Transverse colon (tissue), 4 donors: Measurements from ENCODE around the gene PAK6. TPM values are rescaled to one million over a fixed set of nuclear protein-coding genes. Genes with fewer than 3 reads are reported as not detected.
A peak's percentile ranks its signal among the peaks of the same experiment; 100 is the strongest.

Source experiments
- DNase-seq: peaks from one replicate; pipeline ENCODE4 v3.0.0-alpha.2; 2019
- H3K27ac ChIP-seq, 4 donors: fragments of 200-600 bp; sonication (generic); 2 replicates each; pipeline ENCODE4 v1.5.1; 2016 to 2018; ENCODE audit warnings: inconsistent platforms in 4 of 4
- H3K27me3 ChIP-seq: fragments of 200-600 bp; sonication (generic); 2 replicates; pipeline ENCODE4 v1.5.1; 2017; ENCODE audit warnings: inconsistent platforms
- H3K36me3 ChIP-seq, 4 donors: fragments of 200-600 bp; sonication (generic); 2 replicates each; pipeline ENCODE4 v1.5.1; 2017 to 2019; ENCODE audit warnings: inconsistent platforms in 4 of 4
- H3K4me1 ChIP-seq, 4 donors: fragments of 200-600 bp; sonication (generic); 2 replicates each; pipeline ENCODE4 v1.5.1; 2017 to 2020; ENCODE audit warnings: inconsistent platforms in 4 of 4
- H3K4me3 ChIP-seq, 4 donors: fragments of 200-600 bp; sonication (generic); 1 replicate in 1 of 4; 2 replicates in 3 of 4; pipeline versions ENCODE4 v1.5.1 to v1.6.1; 2017 to 2019; ENCODE audit warnings: inconsistent platforms in 4 of 4
- H3K9me3 ChIP-seq, 2 donors: fragments of 200-600 bp; sonication (generic); 2 replicates each; pipeline ENCODE4 v1.5.1; 2017 to 2019; ENCODE audit warnings: inconsistent platforms in 2 of 2
- EP300 ChIP-seq: sonication (generic); formaldehyde crosslinking; IDR thresholded peaks from one replicate; pipeline ENCODE4 v1.6.1; 2017; ENCODE audit warnings: antibody characterized with exemption, low read depth
- POLR2A ChIP-seq: fragments of 450-650 bp; IDR thresholded peaks from one replicate; pipeline ENCODE4 v1.6.1; 2016; ENCODE audit warnings: antibody characterized with exemption, mild to moderate bottlenecking, moderate library complexity
- POLR2AphosphoS5 ChIP-seq, 3 donors: sonication (generic); formaldehyde crosslinking; IDR thresholded peaks; one replicate each; pipeline ENCODE4 v1.6.1; 2016; ENCODE audit warnings: antibody characterized with exemption in 3 of 3
- WGBS, 2 donors: methylation state at CpG; one replicate each; pipeline ENCODE4 v1.1.5; 2018; ENCODE audit warnings: low coverage in 1 of 2; 5-methylcytosine and 5-hydroxymethylcytosine counted together
- in situ Hi-C, 4 donors: fragments of 200-750 bp; cut with MboI; loops; one replicate each; pipeline versions ENCODE4 v1.15.0 to v1.15.1; 2017; ENCODE audit warnings: low sequenced_read_pairs in 3 of 4, low pct_ligation_motif_present in 1 of 4, low pct_unique_long_range_greater_than_20kb in 1 of 4
- intact Hi-C: fragments of 100-400 bp; cut with DNase I; formaldehyde crosslinking; loops from one replicate; pipeline ENCODE4 v1.15.1; 2023; ENCODE audit warnings: low total_unique reads
- total RNA-seq, 4 donors: library from RNA; depleted of rRNA; stranded (reverse); fragments of >200 nt; gene quantifications; one replicate each; pipeline ENCODE4 v1.1.0, GENCODE V29; 2016
- TF ChIP-seq, protein P1 (sequence below), 5 experiments: fragments of 200-600 bp in 3 of 5; fragments of 450-650 bp in 2 of 5; sonication (generic) in 3 of 5; IDR thresholded peaks; 1 replicate in 2 of 5; 2 replicates in 3 of 5; pipeline ENCODE4 v1.5.1; 2016 to 2017; ENCODE audit warnings: antibody characterized with exemption in 5 of 5, inconsistent platforms in 3 of 5, mild to moderate bottlenecking in 2 of 5, moderate library complexity in 1 of 5

PAK6 gene
- total RNA-seq, 4 donors from 2014 or later: 3.0 to 7.5 (median 4.5) TPM

DNA sequence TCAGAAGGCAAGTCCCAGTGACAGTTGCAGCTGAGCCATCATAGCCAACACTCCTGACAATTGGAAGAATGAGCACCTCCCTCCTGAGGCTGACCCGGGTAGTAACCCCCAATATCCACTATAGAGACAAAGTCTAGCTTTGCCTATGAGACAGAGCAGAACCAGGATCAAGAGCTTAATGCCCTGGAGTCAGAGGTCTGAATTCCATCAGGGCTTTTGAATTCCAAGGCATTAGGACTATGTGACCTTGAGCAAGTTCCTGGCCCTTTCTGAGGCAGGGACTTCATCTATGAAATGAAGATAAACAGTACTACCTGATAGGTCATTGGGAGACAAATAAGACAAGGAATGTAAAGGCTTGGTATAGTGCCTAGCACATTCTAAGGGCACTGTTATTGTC, 81.5 kb downstream of the PAK6 start:
- Histone ChIP-seq H3K4me1 (peaks cover 0 to 21% (median 17%) of the 10 kb centered on the region in 4 donors), H3K4me3 (no peak overlapping the region), H3K36me3 (no peaks in the 10 kb centered on the region), H3K27ac (no peak overlapping the region), H3K27me3 (no peaks in the 10 kb centered on the region), H3K9me3 (no peaks in the 10 kb centered on the region)
- in situ Hi-C loops: loop anchor here in 1 of 4 donors (25.0 kb wide), 1 partner anchor 92 kb away; the partner anchor contains the start of gene IVD
- intact Hi-C loops: loop anchor here (10.0 kb wide), 1 partner anchor 216 kb away; the partner anchor contains the start of gene BMF
- TF ChIP-seq POLR2AphosphoS5 (IDR thresholded peaks at IDR 0.05): no peak
- no peak for TF ChIP-seq EP300
- no peak for TF ChIP-seq POLR2A
- TF ChIP-seq, protein P1, sequence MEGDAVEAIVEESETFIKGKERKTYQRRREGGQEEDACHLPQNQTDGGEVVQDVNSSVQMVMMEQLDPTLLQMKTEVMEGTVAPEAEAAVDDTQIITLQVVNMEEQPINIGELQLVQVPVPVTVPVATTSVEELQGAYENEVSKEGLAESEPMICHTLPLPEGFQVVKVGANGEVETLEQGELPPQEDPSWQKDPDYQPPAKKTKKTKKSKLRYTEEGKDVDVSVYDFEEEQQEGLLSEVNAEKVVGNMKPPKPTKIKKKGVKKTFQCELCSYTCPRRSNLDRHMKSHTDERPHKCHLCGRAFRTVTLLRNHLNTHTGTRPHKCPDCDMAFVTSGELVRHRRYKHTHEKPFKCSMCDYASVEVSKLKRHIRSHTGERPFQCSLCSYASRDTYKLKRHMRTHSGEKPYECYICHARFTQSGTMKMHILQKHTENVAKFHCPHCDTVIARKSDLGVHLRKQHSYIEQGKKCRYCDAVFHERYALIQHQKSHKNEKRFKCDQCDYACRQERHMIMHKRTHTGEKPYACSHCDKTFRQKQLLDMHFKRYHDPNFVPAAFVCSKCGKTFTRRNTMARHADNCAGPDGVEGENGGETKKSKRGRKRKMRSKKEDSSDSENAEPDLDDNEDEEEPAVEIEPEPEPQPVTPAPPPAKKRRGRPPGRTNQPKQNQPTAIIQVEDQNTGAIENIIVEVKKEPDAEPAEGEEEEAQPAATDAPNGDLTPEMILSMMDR (IDR thresholded peaks at IDR 0.05): no peak
- no peak for DNase-seq
- 100% methylated on average over 1 of the region's 1 CpG; no CpG with 5 or more reads in 1 of the 2 donors for WGBS, 2 donors

DNA sequence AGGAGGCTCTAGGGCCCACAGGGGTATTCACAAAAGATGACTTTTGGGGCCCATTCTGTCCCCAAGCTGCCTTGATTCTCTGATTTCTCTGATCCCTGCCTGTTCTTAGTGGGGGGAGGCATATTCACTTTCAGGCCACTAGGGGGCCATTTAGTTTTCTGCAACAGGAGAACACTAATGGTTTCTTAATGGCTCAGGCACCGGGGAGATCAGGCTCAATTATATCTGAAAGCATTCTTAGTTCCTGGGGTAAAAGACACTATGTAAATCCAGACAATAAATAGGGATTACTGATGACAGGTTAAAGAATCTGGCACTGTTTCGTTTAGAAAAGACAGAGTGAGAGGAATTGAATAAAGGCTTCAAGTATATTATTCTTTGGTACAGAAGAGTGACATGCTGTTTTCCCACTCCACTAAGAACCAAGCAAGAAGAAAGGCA, 82.1 kb downstream of the PAK6 start:
- in situ Hi-C loops: loop anchor here in 1 of 4 donors (25.0 kb wide), 1 partner anchor 91 kb away; the partner anchor contains the start of gene IVD
- Histone ChIP-seq H3K27ac (peak overlapping the region; percentile 80 to 98 (median 90)), H3K4me1 (peaks cover 0 to 27% (median 17%) of the 10 kb centered on the region in 4 donors), H3K36me3 (no peaks in the 10 kb centered on the region), H3K9me3 (no peaks in the 10 kb centered on the region), H3K27me3 (no peaks in the 10 kb centered on the region), H3K4me3 (no peak overlapping the region)
- no peak for TF ChIP-seq POLR2A
- TF ChIP-seq, protein P1 (IDR thresholded peaks at IDR 0.05): peak; percentile 84 to 96 (median 90)
- DNase-seq: peak; percentile 65
- WGBS, 2 donors: 0% methylated on average over 2 of the region's 2 CpGs; no CpG with 5 or more reads in 1 of the 2 donors
- intact Hi-C loops: loop anchor here (1.0 to 10.0 kb wide), 2 partner anchors 38 to 216 kb away; partner anchors contain the start of gene BMF

DNA sequence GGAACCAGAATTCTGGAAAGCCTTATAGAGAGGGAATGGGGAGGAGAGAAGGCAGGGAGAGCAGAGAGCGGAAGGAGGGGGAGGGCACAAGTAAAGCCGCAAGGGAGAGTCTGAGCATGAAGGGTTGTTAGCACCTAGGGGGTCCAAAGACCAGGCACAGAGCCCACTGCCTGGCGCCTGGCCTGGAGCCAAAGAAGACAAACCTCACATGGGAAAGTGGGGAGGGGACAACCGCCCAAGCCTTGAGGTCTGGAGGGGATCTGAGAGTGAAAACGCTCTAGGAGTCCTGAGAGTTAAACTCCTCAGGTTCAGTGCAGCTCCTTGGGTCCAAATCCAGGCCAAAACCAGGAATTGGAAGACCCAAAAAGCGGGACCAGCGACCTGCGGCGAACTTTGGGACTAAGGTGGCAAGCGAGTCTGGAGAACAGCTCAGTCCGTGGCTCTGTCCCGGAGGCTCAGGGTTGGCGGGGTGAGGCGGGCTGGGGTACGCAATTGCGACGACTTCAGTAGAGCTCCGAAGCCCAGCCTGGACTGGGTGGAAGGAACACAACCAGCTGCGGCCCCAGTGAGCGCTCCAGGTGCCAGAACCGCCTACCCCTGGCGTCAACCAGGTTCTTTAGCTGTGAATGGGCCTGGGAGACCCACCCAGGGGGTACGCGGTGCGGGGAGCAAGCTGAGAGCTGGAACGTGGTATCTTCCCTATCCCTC, 83.8 kb downstream of the PAK6 start:
- WGBS, 2 donors: 56% methylated on average over 13 to 22 of the region's 26 CpGs
- H3K36me3 ChIP-seq: no peaks in the 10 kb centered on the region
- H3K4me1 ChIP-seq: peaks cover 0 to 36% (median 18%) of the 10 kb centered on the region in 4 donors
- intact Hi-C loops: loop anchor here (1.0 to 10.0 kb wide), 2 partner anchors 18 to 218 kb away; partner anchors contain the start of genes BMF and CCDC9B
- no peaks in the 10 kb centered on the region for H3K27me3 ChIP-seq
- TF ChIP-seq POLR2AphosphoS5 (IDR thresholded peaks at IDR 0.05) (peak in 1 of 3 donors; percentile 35), POLR2A (no peak), EP300 (no peak)
- TF ChIP-seq, protein P1 (IDR thresholded peaks at IDR 0.05): no peak
- no peaks in the 10 kb centered on the region for H3K9me3 ChIP-seq
- peak overlapping the region; percentile 80 to 98 (median 90) for H3K27ac ChIP-seq
- DNase-seq: peak; percentile 16
- peak overlapping the region in 3 of 4 donors; percentile 73 to 91 (median 83) for H3K4me3 ChIP-seq
- in situ Hi-C loops: loop anchor here in 1 of 4 donors (25.0 kb wide), 1 partner anchor 90 kb away; the partner anchor contains the start of gene IVD

DNA sequence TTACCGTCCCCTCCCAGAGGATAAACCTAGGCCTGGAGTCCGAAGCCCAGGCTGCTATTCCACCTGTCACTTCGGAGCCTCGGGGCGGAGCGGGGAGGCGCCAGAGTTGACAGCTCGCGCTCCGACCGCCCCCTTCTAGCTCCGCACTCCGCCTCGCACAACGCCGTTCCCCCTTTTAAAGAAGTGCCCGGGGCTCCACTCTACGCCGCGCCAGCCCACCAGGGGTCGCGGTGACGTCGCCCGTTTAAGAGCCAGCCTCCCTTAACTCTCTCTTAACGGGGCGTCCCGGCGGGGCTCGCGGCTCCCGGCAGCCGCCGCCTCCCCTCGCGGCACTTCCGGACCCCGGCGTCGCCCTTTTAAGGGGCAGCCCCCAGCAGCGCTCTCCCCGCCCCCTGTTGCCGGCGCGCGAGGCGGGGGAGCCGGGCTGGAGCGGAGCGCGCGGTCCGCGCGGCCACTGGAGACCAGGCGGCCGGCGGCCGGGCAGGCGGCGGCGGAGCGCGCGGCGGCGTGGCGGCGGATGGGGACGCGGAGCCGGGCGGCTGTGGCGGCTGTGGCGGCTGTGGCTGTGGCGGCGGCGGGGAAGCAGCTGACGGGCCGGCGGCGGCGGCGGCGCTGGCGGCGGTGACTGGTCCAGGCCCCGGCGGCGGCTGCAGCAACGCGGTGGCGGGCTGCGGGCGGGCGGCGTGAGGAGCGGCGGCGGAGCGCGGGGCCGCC, 84.5 kb downstream of the PAK6 start, which contains the start of gene INAFM2:
INAFM2 (plus strand) TSS at position 454 of the 714 bp plus-strand sequence. CDS start 364 bp downstream, outside the sequence.
- no peaks in the 10 kb centered on the region for H3K36me3 ChIP-seq
- H3K4me1 ChIP-seq: peaks cover 0 to 43% (median 20%) of the 10 kb centered on the region in 4 donors
- DNase-seq: peak; percentile 90
- H3K27me3 ChIP-seq: no peaks in the 10 kb centered on the region
- 0% methylated on average over 56 of the region's 103 CpGs; no CpG with 5 or more reads in 1 of the 2 donors for WGBS, 2 donors
- in situ Hi-C loops (loop anchor here in 1 of 4 donors (25.0 kb wide), 1 partner anchor 89 kb away; the partner anchor contains the start of gene IVD), intact Hi-C loops (loop anchor here (1.0 to 10.0 kb wide), 2 partner anchors 17 to 219 kb away; partner anchors contain the start of genes BMF and CCDC9B)
- peak within 1 kb of the TSS; percentile 41 to 91 (median 78) for H3K4me3 ChIP-seq
- H3K27ac ChIP-seq: peak within 1 kb of the TSS; percentile 89 to 98 (median 96)
- H3K9me3 ChIP-seq: no peaks in the 10 kb centered on the region
- TF ChIP-seq, protein P1 (IDR thresholded peaks at IDR 0.05): peak; percentile 60 to 83 (median 75)
- peak; percentile 42 for TF ChIP-seq EP300
- TF ChIP-seq POLR2A: no peak
- peak; percentile 34 to 61 (median 40) for TF ChIP-seq POLR2AphosphoS5 (IDR thresholded peaks at IDR 0.05)
